Adrenal gland (tissue), 12 donors: ENCODE measurements around the gene ZZZ3. TPM values are rescaled to one million over a fixed set of nuclear protein-coding genes. Genes with fewer than 3 reads are reported as not detected.
A peak's percentile ranks its signal among the peaks of the same experiment; 100 is the strongest.
"Not testable (repeated sequence)": the region's sequence is repeated elsewhere in the genome, so short reads cannot be mapped to it uniquely, and the experiment has no call there.

ENCODE experiments used
- DNase-seq, 7 donors: peaks; one replicate each; pipeline ENCODE4 v3.0.0-alpha.2; 2019 to 2020
- H3K27ac ChIP-seq, 5 donors: fragments of 200-600 bp; sonication (generic) in 4 of 5; 1 replicate in 3 of 5; 2 replicates in 2 of 5; pipeline versions ENCODE4 v1.5.1 to v1.8.0; 2016 to 2020; ENCODE audit warnings: mild to moderate bottlenecking in 1 of 5
- H3K27me3 ChIP-seq: fragments of 200-600 bp; 2 replicates; pipeline ENCODE4 v1.8.0; 2021
- H3K36me3 ChIP-seq, 2 donors: fragments of 200-600 bp; replicated peaks in 1 of 2; 1 replicate in 1 of 2; 2 replicates in 1 of 2; pipeline versions ENCODE4 v1.5.1 to v1.8.0; 2018 to 2022
- H3K4me1 ChIP-seq, 2 donors: fragments of 200-600 bp; replicated peaks in 1 of 2; 1 replicate in 1 of 2; 2 replicates in 1 of 2; pipeline versions ENCODE4 v1.5.1 to v1.8.0; 2018 to 2021
- H3K4me3 ChIP-seq, 4 donors: fragments of 200-600 bp; sonication (generic) in 3 of 4; one replicate each; pipeline ENCODE4 v1.5.1; 2016 to 2018
- H3K9me3 ChIP-seq, 3 donors: fragments of 200-600 bp; sonication (generic) in 1 of 3; replicated peaks in 1 of 3; 1 replicate in 2 of 3; 2 replicates in 1 of 3; pipeline versions ENCODE4 v1.5.1 to v1.8.0; 2016 to 2021
- POLR2A ChIP-seq, 2 donors: fragments of 450-650 bp; IDR thresholded peaks; one replicate each; pipeline ENCODE4 v1.6.1; 2017; ENCODE audit warnings: antibody characterized with exemption in 2 of 2, mild to moderate bottlenecking in 2 of 2, moderate library complexity in 1 of 2
- WGBS, 4 donors: extraction: QIAGEN DNeasy Blood & Tissue Kit in 2 of 4; methylation state at CpG; one replicate each; pipeline versions ENCODE4 v1.1.5 to v1.1.7; 2013 to 2017; 5-methylcytosine and 5-hydroxymethylcytosine counted together
- intact Hi-C, 2 donors: fragments of 100-400 bp; cut with DNase I; formaldehyde crosslinking; loops; one replicate each; pipeline versions ENCODE4 v1.14.1 to v1.15.0; 2022 to 2023
- polyA plus RNA-seq, 3 donors: library from polyadenylated mRNA; stranded (reverse); fragments of 200-250 nt in 2 of 3; fragments of 350-450 nt in 1 of 3; fragmentation: Illumina TruSeq in 1 of 3; extraction: RNeasy Lipid Tissue Mini Kit (QIAGEN cat#74804) in 1 of 3; gene quantifications; one replicate each; pipeline ENCODE4 v1.2.3, GENCODE V29; 2013 to 2014
- total RNA-seq, 9 donors: library from RNA; depleted of rRNA in 4 of 9; stranded (reverse); fragments of >200 nt in 4 of 9; fragments of 120-200 nt in 1 of 9; fragmentation: NEBNext Ultra II Directional in 1 of 9; extraction: Animal tissue kit (Norgen Biotek cat#: 25700) in 1 of 9; gene quantifications; one replicate each; pipeline versions ENCODE4 v1.1.0 to v1.2.4, GENCODE V29; 2013 to 2023
- TF ChIP-seq, protein P1 (sequence below), 6 experiments: fragments of 450-650 bp in 4 of 6; fragments of 200-600 bp in 2 of 6; sonication (generic) in 1 of 6; IDR thresholded peaks; 1 replicate in 5 of 6; 2 replicates in 1 of 6; pipeline versions ENCODE4 v1.5.1 to v1.8.0; 2016 to 2021; ENCODE audit warnings: antibody characterized with exemption in 6 of 6, mild to moderate bottlenecking in 2 of 6, moderate library complexity in 1 of 6
- donor health status: healthy with polysubstance abuse.
- donor health status: Bipolar disorder and iron deficiency.
- donor health status: DM: yes; HTN: yes; CAD: no.
- donor health status: DM: no; HTN: no; CAD: no.
- donor health status: DM: no; HTN: no; CAD: no.
- donor health status: DM: yes; HTN: yes; CAD: no.

ZZZ3 gene
- total and polyA plus RNA-seq, 12 donors: 14.1 to 86.2 (median 47.0) TPM

GRCh38 chr1:77655431-77655974 lies 27.0 kb downstream of the ZZZ3 start:
- peak in 6 of 7 donors; percentile 27 to 77 (median 62) for DNase-seq
- TF ChIP-seq, protein P1, sequence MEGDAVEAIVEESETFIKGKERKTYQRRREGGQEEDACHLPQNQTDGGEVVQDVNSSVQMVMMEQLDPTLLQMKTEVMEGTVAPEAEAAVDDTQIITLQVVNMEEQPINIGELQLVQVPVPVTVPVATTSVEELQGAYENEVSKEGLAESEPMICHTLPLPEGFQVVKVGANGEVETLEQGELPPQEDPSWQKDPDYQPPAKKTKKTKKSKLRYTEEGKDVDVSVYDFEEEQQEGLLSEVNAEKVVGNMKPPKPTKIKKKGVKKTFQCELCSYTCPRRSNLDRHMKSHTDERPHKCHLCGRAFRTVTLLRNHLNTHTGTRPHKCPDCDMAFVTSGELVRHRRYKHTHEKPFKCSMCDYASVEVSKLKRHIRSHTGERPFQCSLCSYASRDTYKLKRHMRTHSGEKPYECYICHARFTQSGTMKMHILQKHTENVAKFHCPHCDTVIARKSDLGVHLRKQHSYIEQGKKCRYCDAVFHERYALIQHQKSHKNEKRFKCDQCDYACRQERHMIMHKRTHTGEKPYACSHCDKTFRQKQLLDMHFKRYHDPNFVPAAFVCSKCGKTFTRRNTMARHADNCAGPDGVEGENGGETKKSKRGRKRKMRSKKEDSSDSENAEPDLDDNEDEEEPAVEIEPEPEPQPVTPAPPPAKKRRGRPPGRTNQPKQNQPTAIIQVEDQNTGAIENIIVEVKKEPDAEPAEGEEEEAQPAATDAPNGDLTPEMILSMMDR (IDR thresholded peaks at IDR 0.05): no peak
- no peak for TF ChIP-seq POLR2A (IDR thresholded peaks at IDR 0.05)
- Histone ChIP-seq H3K4me1 (peaks cover 12 to 32% of the 10 kb centered on the region in 2 donors), H3K4me3 (no peak overlapping the region), H3K27me3 (no peaks in the 10 kb centered on the region), H3K9me3 (no peaks in the 10 kb centered on the region), H3K36me3 (no peaks in the 10 kb centered on the region), H3K27ac (peak overlapping the region in 3 of 5 donors; percentile 13 to 76 (median 21))
- intact Hi-C loops: no loop called here
- 34 to 44% (median 37%) methylated on average over 2 of the region's 2 CpGs for WGBS, 4 donors

DNA sequence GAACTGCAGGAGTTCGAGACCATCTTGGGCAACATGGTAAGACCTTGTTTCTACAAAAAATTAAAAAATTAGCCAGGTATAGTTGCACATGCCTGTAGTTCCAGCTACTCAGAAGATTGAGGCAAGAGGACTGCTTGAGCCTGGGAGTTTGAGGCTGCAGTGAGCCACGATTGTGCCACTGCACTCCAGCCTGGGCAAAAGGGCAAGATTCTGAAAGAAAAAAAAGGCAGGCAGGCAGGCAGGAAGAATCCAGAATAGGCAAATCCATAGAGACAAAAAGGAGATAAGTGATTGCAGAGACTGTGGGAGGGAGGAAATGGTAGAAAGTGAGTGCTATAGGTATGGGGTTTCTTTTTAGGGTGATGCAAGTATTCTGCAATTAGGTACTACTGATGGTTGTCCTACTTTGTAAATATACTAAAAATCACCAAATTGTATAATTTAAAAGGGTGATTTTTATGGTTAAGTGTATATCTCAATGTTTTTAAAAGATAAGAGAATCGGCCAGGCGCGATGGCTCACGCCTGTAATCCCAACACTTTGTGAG lies 29.4 kb downstream of the ZZZ3 start:
- 83 to 86% (median 85%) methylated on average over 6 of the region's 6 CpGs for WGBS, 4 donors
- TF ChIP-seq, protein P1 (IDR thresholded peaks at IDR 0.05): no peak
- no peak for TF ChIP-seq POLR2A (IDR thresholded peaks at IDR 0.05)

GRCh38 chr1:77652268-77652667 lies 30.2 kb downstream of the ZZZ3 start:
- intact Hi-C loops: no loop called here
- Histone ChIP-seq H3K4me1 (peaks cover 12 to 30% of the 10 kb centered on the region in 2 donors), H3K36me3 (no peaks in the 10 kb centered on the region), H3K9me3 (peaks cover 0 to 8% (median 3%) of the 10 kb centered on the region in 3 donors), H3K4me3 (no peak overlapping the region), H3K27me3 (no peaks in the 10 kb centered on the region), H3K27ac (no peak overlapping the region)
- TF ChIP-seq POLR2A (IDR thresholded peaks at IDR 0.05): no peak
- TF ChIP-seq, protein P1 (IDR thresholded peaks at IDR 0.05): no peak
- DNase-seq: no peak

More for the DNA sequence above, 29.4 kb downstream of the ZZZ3 start:
- no peak overlapping the region for H3K27ac ChIP-seq
- H3K9me3 ChIP-seq: peaks cover 0 to 8% (median 3%) of the 10 kb centered on the region in 3 donors
- H3K36me3 ChIP-seq: no peaks in the 10 kb centered on the region
- no peak overlapping the region for H3K4me3 ChIP-seq
- intact Hi-C loops: no loop called here
- H3K4me1 ChIP-seq: peaks cover 12 to 32% of the 10 kb centered on the region in 2 donors
- DNase-seq: no peak
- H3K27me3 ChIP-seq: no peaks in the 10 kb centered on the region

DNA sequence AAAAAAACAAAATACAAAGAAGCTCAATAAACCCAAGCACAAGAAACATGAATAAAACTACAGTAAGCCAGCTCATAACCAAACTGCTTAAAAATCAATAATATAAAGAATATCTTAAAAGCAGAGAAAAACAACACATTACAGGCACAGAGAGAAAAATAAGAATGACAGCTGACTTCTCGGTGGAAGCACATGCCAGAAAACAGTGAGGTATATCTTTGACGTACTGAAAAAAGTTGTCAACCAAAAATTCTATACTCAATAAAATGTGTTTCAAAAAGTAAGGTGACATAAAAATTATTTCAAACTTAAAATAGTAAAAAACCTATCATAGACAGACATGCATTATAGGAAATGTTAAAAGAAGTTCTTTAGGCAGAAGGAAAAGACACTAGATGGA lies 33.3 kb downstream of the ZZZ3 start:
- Histone ChIP-seq H3K9me3 (peaks cover 0 to 8% (median 3%) of the 10 kb centered on the region in 3 donors), H3K27me3 (no peaks in the 10 kb centered on the region), H3K27ac (no peak overlapping the region), H3K4me1 (peaks cover 0 to 10% of the 10 kb centered on the region in 2 donors), H3K4me3 (no peak overlapping the region), H3K36me3 (peaks cover 0 to 12% of the 10 kb centered on the region in 2 donors)
- intact Hi-C loops: no loop called here
- WGBS, 4 donors: 95 to 100% (median 99%) methylated on average over 2 of the region's 2 CpGs
- DNase-seq: no peak
- TF ChIP-seq, protein P1 (IDR thresholded peaks at IDR 0.05): no peak
- no peak for TF ChIP-seq POLR2A (IDR thresholded peaks at IDR 0.05)

GRCh38 chr1:77646224-77646623 lies 36.2 kb downstream of the ZZZ3 start:
- H3K27me3 ChIP-seq, intact Hi-C loops, H3K4me1 ChIP-seq, H3K27ac ChIP-seq, H3K4me3 ChIP-seq, H3K9me3 ChIP-seq, DNase-seq: not testable (repeated sequence)
- H3K36me3 ChIP-seq: peaks cover 0 to 12% of the 10 kb centered on the region in 2 donors
- WGBS, 4 donors: 95 to 98% (median 98%) methylated on average over 6 of the region's 6 CpGs
